HepG2 (cell line): Measurements from ENCODE around the gene FBXO11. TPM values are rescaled to one million over a fixed set of nuclear protein-coding genes. Genes with fewer than 3 reads are reported as not detected.
"Not testable (repeated sequence)": the region's sequence is repeated elsewhere in the genome, so short reads cannot be mapped to it uniquely, and the experiment has no call there.

Experiments
- ATAC-seq: fragments of 200-7000 bp; cut with Tn5 transposase; 3 replicates; pipeline ENCODE4 v1.9.1; 2020; ENCODE audit warnings: mild to moderate bottlenecking, moderate library complexity
- BruUV-seq: library from RNA; stranded (reverse); fragments of 400-500 nt; replicated peaks from 2 replicates; lab custom pipeline; 2021; lab: Mats Ljungman, UMichigan
- CTCF ChIA-PET: fragments of 300-600 bp; formaldehyde crosslinking; extraction: SDS; loops from one replicate; lab custom pipeline; 2021; ENCODE audit warnings: low total read pairs, inconsistent platforms, low intra/inter-chr PET ratio; lab: Yijun Ruan, JAX
- POLR2A ChIA-PET: fragments of 350-600 bp; sonication (Branson Sonifier 250); formaldehyde crosslinking; loops from one replicate; lab custom pipeline; 2020; ENCODE audit warnings: antibody characterized with exemption, inconsistent platforms; lab: Yijun Ruan, JAX
- DNase-seq: peaks from one replicate; pipeline ENCODE4 v3.0.0-alpha.2; 2015; ENCODE audit warnings: low spot score
- FAIRE-seq: peaks from 3 replicates; lab custom pipeline; 2011; peaks lifted over from hg19 to GRCh38; lab: Jason Lieb, UNC
- H2AFZ ChIP-seq: one replicate; pipeline ENCODE4 v1.6.1; 2011; ENCODE audit warnings: low read length, inconsistent platforms
- H3K27ac ChIP-seq: fragments of 300-600 bp; 3 replicates; pipeline ENCODE4 v1.8.0; 2011; ENCODE audit warnings: mixed run types, mild to moderate bottlenecking, mixed read lengths, low read length, inconsistent platforms; ENCODE audit not compliant: insufficient read depth; ENCODE audit errors: extremely low read length
- H3K27me3 ChIP-seq, 2 experiments: fragments of 200-600 bp in 1 of 2; 2 replicates in 1 of 2; 3 replicates in 1 of 2; pipeline versions ENCODE4 v1.6.0 to v1.8.0; 2011; ENCODE audit warnings: low read length in 2 of 2, mild to moderate bottlenecking in 2 of 2, moderate library complexity in 2 of 2, inconsistent platforms in 1 of 2; ENCODE audit not compliant: insufficient read depth in 2 of 2, control insufficient read depth in 1 of 2
- H3K36me3 ChIP-seq, 2 experiments: fragments of 200-600 bp in 1 of 2; replicated peaks in 1 of 2; 2 replicates in 1 of 2; 3 replicates in 1 of 2; pipeline versions ENCODE4 v1.5.1 to v1.8.0; 2011; ENCODE audit warnings: low read length in 2 of 2, inconsistent platforms in 1 of 2; ENCODE audit not compliant: insufficient read depth in 2 of 2, control insufficient read depth in 1 of 2
- H3K4me1 ChIP-seq: 2 replicates; pipeline ENCODE4 v1.5.1; 2012; ENCODE audit warnings: low read length, inconsistent platforms; ENCODE audit not compliant: insufficient read depth
- H3K4me2 ChIP-seq: 2 replicates; pipeline ENCODE4 v1.6.0; 2011; ENCODE audit warnings: low read depth, low read length, inconsistent platforms
- H3K4me3 ChIP-seq, 3 experiments: fragments of 200-600 bp in 1 of 3; sonication (generic), shearing (Covaris generic) in 1 of 3; replicated peaks in 1 of 3; 2 replicates each; pipeline ENCODE4 v1.5.1; 2011 to 2016; ENCODE audit warnings: low read length in 3 of 3, inconsistent platforms in 2 of 3, low read depth in 2 of 3, mild to moderate bottlenecking in 2 of 3, control low read depth in 1 of 3, mixed read lengths in 1 of 3; ENCODE audit not compliant: insufficient read depth in 1 of 3
- H3K79me2 ChIP-seq: one replicate; pipeline ENCODE4 v1.6.1; 2011; ENCODE audit warnings: low read length, inconsistent platforms; ENCODE audit not compliant: insufficient read depth
- H3K9ac ChIP-seq: 2 replicates; pipeline ENCODE4 v1.6.0; 2011; ENCODE audit warnings: mild to moderate bottlenecking, low read depth, low read length, inconsistent platforms; ENCODE audit not compliant: insufficient read depth
- H3K9me3 ChIP-seq: 2 replicates; pipeline ENCODE4 v1.5.1; 2012; ENCODE audit warnings: mild to moderate bottlenecking, low read length
- H4K20me1 ChIP-seq: 2 replicates; pipeline ENCODE4 v1.6.0; 2011; ENCODE audit warnings: inconsistent platforms, mild to moderate bottlenecking, low read length, moderate library complexity; ENCODE audit not compliant: insufficient read depth
- DMAP1 ChIP-seq: IDR thresholded peaks from 2 replicates; pipeline ENCODE4 v1.6.1; 2016
- NCOA5 ChIP-seq: sonication (generic); formaldehyde crosslinking; IDR thresholded peaks from 2 replicates; pipeline ENCODE4 v1.4.0; 2020; ENCODE audit warnings: missing genetic modification reagents
- NR2F2 ChIP-seq: IDR thresholded peaks from 2 replicates; pipeline ENCODE4 v1.6.1; 2012; ENCODE audit warnings: low read depth, inconsistent platforms, borderline replicate concordance
- SMARCE1 ChIP-seq: fragments of 450-650 bp; IDR thresholded peaks from 2 replicates; pipeline ENCODE4 v1.6.1; 2017; ENCODE audit warnings: borderline replicate concordance
- SP2 ChIP-seq: sonication (generic); formaldehyde crosslinking; IDR thresholded peaks from 2 replicates; pipeline ENCODE4 v1.5.1; 2020; ENCODE audit warnings: mild to moderate bottlenecking, missing genetic modification reagents
- SP4 ChIP-seq: sonication (generic); formaldehyde crosslinking; IDR thresholded peaks from 2 replicates; pipeline ENCODE4 v1.8.1; 2023; ENCODE audit warnings: mild to moderate bottlenecking, missing genetic modification reagents
- SPEN ChIP-seq: sonication (generic); formaldehyde crosslinking; IDR thresholded peaks from 2 replicates; pipeline ENCODE4 v1.5.1; 2020; ENCODE audit warnings: low read depth, mild to moderate bottlenecking, missing genetic modification reagents
- SYNCRIP ChIP-seq: fragments of 200-400 bp; formaldehyde crosslinking; IDR thresholded peaks from 2 replicates; pipeline ENCODE4 v1.6.1; 2018; ENCODE audit warnings: mild to moderate bottlenecking, low read depth, low read length; ENCODE audit not compliant: insufficient read depth
- ZNF121 ChIP-seq: sonication (generic); formaldehyde crosslinking; IDR thresholded peaks from 2 replicates; pipeline ENCODE4 v1.5.0; 2020; ENCODE audit warnings: mild to moderate bottlenecking, missing genetic modification reagents
- ZNF264 ChIP-seq: sonication (generic); formaldehyde crosslinking; IDR thresholded peaks from 2 replicates; pipeline ENCODE4 v1.4.0; 2020; ENCODE audit warnings: missing genetic modification reagents
- ZNF543 ChIP-seq: sonication (generic); formaldehyde crosslinking; IDR thresholded peaks from 2 replicates; pipeline ENCODE4 v1.4.0; 2020; ENCODE audit warnings: mild to moderate bottlenecking, missing genetic modification reagents
- ZNF660 ChIP-seq: sonication (generic); formaldehyde crosslinking; IDR thresholded peaks from 2 replicates; pipeline ENCODE4 v1.5.1; 2020; ENCODE audit warnings: mild to moderate bottlenecking, low read depth, missing genetic modification reagents, borderline replicate concordance
- ZNF672 ChIP-seq: sonication (generic); formaldehyde crosslinking; IDR thresholded peaks from 2 replicates; pipeline ENCODE4 v1.8.1; 2022; ENCODE audit warnings: missing genetic modification reagents
- ZNF720 ChIP-seq: sonication (generic); formaldehyde crosslinking; IDR thresholded peaks from 2 replicates; pipeline ENCODE4 v1.4.0; 2020; ENCODE audit warnings: missing genetic modification reagents
- ZNF816 ChIP-seq: sonication (generic); formaldehyde crosslinking; IDR thresholded peaks from 2 replicates; pipeline ENCODE4 v1.8.0; 2022; ENCODE audit warnings: missing genetic modification reagents, mild to moderate bottlenecking, borderline replicate concordance
- WGBS: methylation state at CpG from one replicate; pipeline ENCODE4 v1.1.6; 2017; ENCODE audit warnings: low lambda C conversion rate; 5-methylcytosine and 5-hydroxymethylcytosine counted together
- in situ Hi-C: cut with HindIII; loops from 2 replicates; pipeline ENCODE4 v1.10.0; 2017; ENCODE audit warnings: low pct_unique_long_range_greater_than_20kb; ENCODE audit not compliant: extremely low pct_ligation_motif_present
- intact Hi-C: fragments of 100-400 bp; cut with micrococcal nuclease; formaldehyde crosslinking; loops from one replicate; pipeline ENCODE4 v1.10.0; 2022; ENCODE audit not compliant: unreplicated experiment
- polyA plus RNA-seq, 8 experiments: library from polyadenylated mRNA; depleted of rRNA in 3 of 8; stranded (reverse) in 7 of 8; unstranded in 1 of 8; fragments of >200 nt; fragmentation: Illumina TruSeq in 4 of 8; extraction: Trizol in 4 of 8; gene quantifications; 2 replicates each; pipeline versions ENCODE4 v1.2.1 to v1.2.3, GENCODE V29; 2011 to 2016; ENCODE audit warnings: low read depth in 4 of 8, missing spikeins in 1 of 8, mixed read lengths in 1 of 8; ENCODE audit not compliant: insufficient read depth in 1 of 8
- total RNA-seq, 5 experiments: library from RNA; depleted of rRNA; stranded (reverse); fragments of >200 nt; fragmentation: Illumina TruSeq; extraction: Trizol; gene quantifications; 2 replicates each; pipeline ENCODE4 v1.2.3, GENCODE V29; 2016; ENCODE audit warnings: low read depth in 1 of 5
- TF ChIP-seq, protein P1 (sequence below): sonication (generic); formaldehyde crosslinking; IDR thresholded peaks from 2 replicates; pipeline ENCODE4 v1.5.0; 2020; ENCODE audit warnings: missing genetic modification reagents

Gene FBXO11
- total and polyA plus RNA-seq, 2 of the 13 experiments (the other 11 are each of a cell fraction or from before 2014, with no cell fraction given): 27.9 to 47.6 TPM

GRCh38 chr2:47897883-47898731, 8.2 kb downstream of the FBXO11 start (continued):
- TF ChIP-seq SPEN (CRISPR knock-in tag): no peak

DNA sequence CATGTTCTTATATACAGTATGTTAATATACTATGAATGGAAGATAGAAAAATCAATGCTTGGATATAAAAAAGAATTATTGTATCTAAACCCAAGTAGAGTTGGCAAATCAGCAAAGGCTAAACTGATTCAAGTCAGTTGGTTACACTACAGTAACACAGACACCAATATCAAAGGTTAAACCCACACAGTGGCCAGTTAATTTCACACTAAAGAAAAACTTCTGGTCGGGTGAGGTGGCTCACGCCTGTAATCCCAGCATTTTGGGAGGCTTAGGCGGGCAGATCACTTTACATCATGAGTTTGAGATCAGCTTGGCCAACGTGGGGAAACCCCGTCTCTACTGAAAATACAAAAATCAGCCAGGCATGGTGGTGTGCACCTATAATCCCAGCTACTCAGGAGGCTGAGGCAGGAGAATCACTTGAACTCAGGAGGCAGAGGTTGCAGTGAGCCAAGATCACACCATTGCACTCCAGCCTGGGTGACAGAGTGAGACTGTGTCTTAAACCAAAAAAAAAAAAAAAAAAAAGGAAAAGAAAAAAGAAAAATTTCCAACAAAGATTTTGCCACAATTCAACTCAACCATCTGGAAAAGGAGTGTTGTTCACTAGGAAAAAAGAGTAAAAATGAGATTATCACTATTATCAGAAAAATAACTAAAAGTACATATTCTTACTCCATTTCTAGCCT, 9.0 kb downstream of the FBXO11 start:
- ATAC-seq, H3K27ac ChIP-seq, in situ Hi-C loops, DNase-seq, H3K9ac ChIP-seq, H3K4me2 ChIP-seq, FAIRE-seq, H2AFZ ChIP-seq, POLR2A ChIA-PET, H3K36me3 ChIP-seq, H3K9me3 ChIP-seq, BruUV-seq, intact Hi-C loops, H3K27me3 ChIP-seq, CTCF ChIA-PET, H3K4me3 ChIP-seq: not testable (repeated sequence)
- Histone ChIP-seq H4K20me1 (peaks cover 56% of the 10 kb centered on the region), H3K79me2 (peaks cover 95% of the 10 kb centered on the region), H3K4me1 (peaks cover 34% of the 10 kb centered on the region)
- WGBS: 92% methylated on average over 5 of the region's 5 CpGs

GRCh38 chr2:47896450-47896968, 9.8 kb downstream of the FBXO11 start:
- Histone ChIP-seq H3K9ac (no peak overlapping the region), H2AFZ (no peak overlapping the region), H3K4me1 (peaks cover 26% of the 10 kb centered on the region), H3K27me3 (no peaks in the 10 kb centered on the region), H4K20me1 (peaks cover 49% of the 10 kb centered on the region), H3K9me3 (no peaks in the 10 kb centered on the region), H3K27ac (no peak overlapping the region), H3K4me3 (no peak overlapping the region), H3K4me2 (no peak overlapping the region), H3K36me3 (no peaks in the 10 kb centered on the region; a peak in 1 of 5 replicates), H3K79me2 (peaks cover 95% of the 10 kb centered on the region)
- CTCF ChIA-PET: no interaction called here
- intact Hi-C loops: no loop called here
- DNase-seq (no peak), FAIRE-seq (no peak), ATAC-seq (no peak)
- POLR2A ChIA-PET: no interaction called here
- in situ Hi-C loops: no loop called here
- BruUV-seq: no TSS peak
- 96% methylated on average over 5 of the region's 5 CpGs for WGBS
- TF ChIP-seq ZNF672 (CRISPR knock-in tag) (no peak), SYNCRIP (no peak), SP4 (no peak), ZNF660 (CRISPR knock-in tag) (no peak), ZNF121 (CRISPR knock-in tag) (no peak), NR2F2 (no peak), ZNF816 (CRISPR knock-in tag) (no peak), NCOA5 (CRISPR knock-in tag) (no peak), ZNF543 (no peak), DMAP1 (CRISPR knock-in tag) (no peak), ZNF264 (CRISPR knock-in tag) (no peak), SP2 (CRISPR knock-in tag) (no peak), ZNF720 (CRISPR knock-in tag) (no peak), SMARCE1 (no peak)
- TF ChIP-seq, protein P1, sequence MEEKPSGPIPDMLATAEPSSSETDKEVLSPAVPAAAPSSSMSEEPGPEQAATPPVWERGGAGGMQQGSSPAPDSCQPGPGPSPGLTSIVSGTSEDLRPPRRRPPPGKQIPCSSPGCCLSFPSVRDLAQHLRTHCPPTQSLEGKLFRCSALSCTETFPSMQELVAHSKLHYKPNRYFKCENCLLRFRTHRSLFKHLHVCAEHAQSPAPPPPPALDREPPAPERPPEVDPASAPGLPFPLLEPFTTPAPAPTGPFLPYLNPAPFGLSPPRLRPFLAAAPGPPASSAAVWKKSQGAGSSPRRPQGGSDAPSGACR (CRISPR knock-in tag): no peak
